HEK293T (cell line): Measurements from ENCODE around the gene CEBPE.

Experiments
- CTCF ChIA-PET: fragments of 350-600 bp; formaldehyde crosslinking; extraction: SDS; loops from one replicate; lab custom pipeline; 2021; ENCODE audit warnings: antibody characterized with exemption, inconsistent platforms; lab: Yijun Ruan, JAX
- POLR2A ChIA-PET: fragments of 350-600 bp; formaldehyde crosslinking; extraction: SDS; loops from one replicate; lab custom pipeline; 2020; ENCODE audit warnings: antibody characterized with exemption, inconsistent platforms; lab: Yijun Ruan, JAX
- DNase-seq: peaks from one replicate; pipeline ENCODE4 v3.0.0; 2012; ENCODE audit warnings: mixed read lengths; ENCODE audit errors: extremely low spot score
- ARNT ChIP-seq: fragments of 450-650 bp; IDR thresholded peaks from 2 replicates; pipeline ENCODE4 v1.6.1; 2017; ENCODE audit warnings: mild to moderate bottlenecking
- BHLHE40 ChIP-seq: fragments of 450-650 bp; IDR thresholded peaks from 2 replicates; pipeline ENCODE4 v1.6.1; 2016; ENCODE audit warnings: mild to moderate bottlenecking, moderate library complexity, borderline replicate concordance
- CTBP1 ChIP-seq: fragments of 450-650 bp; IDR thresholded peaks from 2 replicates; pipeline ENCODE4 v1.6.1; 2016; ENCODE audit warnings: borderline replicate concordance
- ELF4 ChIP-seq: fragments of 450-650 bp; IDR thresholded peaks from 2 replicates; pipeline ENCODE4 v1.6.1; 2017; ENCODE audit warnings: antibody characterized with exemption
- FOXA1 ChIP-seq: fragments of 450-650 bp; IDR thresholded peaks from 2 replicates; pipeline ENCODE4 v1.6.1; 2016; ENCODE audit warnings: mild to moderate bottlenecking
- FOXK2 ChIP-seq: fragments of 450-650 bp; IDR thresholded peaks from 2 replicates; pipeline ENCODE4 v1.6.1; 2016; ENCODE audit warnings: mild to moderate bottlenecking
- FOXM1 ChIP-seq: fragments of 450-650 bp; IDR thresholded peaks from 2 replicates; pipeline ENCODE4 v1.6.1; 2017; ENCODE audit warnings: mild to moderate bottlenecking, borderline replicate concordance
- HDGF ChIP-seq: fragments of 450-650 bp; IDR thresholded peaks from 2 replicates; pipeline ENCODE4 v1.6.1; 2017; ENCODE audit warnings: antibody characterized with exemption, borderline replicate concordance
- L3MBTL2 ChIP-seq: fragments of 450-650 bp; conservative IDR thresholded peaks from 2 replicates; pipeline ENCODE4 v1.6.1; 2016; ENCODE audit warnings: mild to moderate bottlenecking
- LEF1 ChIP-seq: fragments of 450-650 bp; IDR thresholded peaks from 2 replicates; pipeline ENCODE4 v1.6.1; 2017; ENCODE audit warnings: mild to moderate bottlenecking, borderline replicate concordance
- NFRKB ChIP-seq: fragments of 450-650 bp; IDR thresholded peaks from 2 replicates; pipeline ENCODE4 v1.6.1; 2016; ENCODE audit warnings: mild to moderate bottlenecking, moderate library complexity
- PKNOX1 ChIP-seq: fragments of 450-650 bp; IDR thresholded peaks from 2 replicates; pipeline ENCODE4 v1.6.1; 2016
- SP1 ChIP-seq: fragments of 450-650 bp; IDR thresholded peaks from 2 replicates; pipeline ENCODE4 v1.6.1; 2017
- SUZ12 ChIP-seq: fragments of 450-650 bp; IDR thresholded peaks from 2 replicates; pipeline ENCODE4 v1.6.1; 2016; ENCODE audit warnings: mild to moderate bottlenecking
- TARDBP ChIP-seq: fragments of 450-650 bp; IDR thresholded peaks from 2 replicates; pipeline ENCODE4 v1.6.1; 2016
- ZNF384 ChIP-seq: fragments of 450-650 bp; IDR thresholded peaks from 2 replicates; pipeline ENCODE4 v1.6.1; 2016

Gene CEBPE

GRCh38 chr14:23118506-23119362, at the start of gene CEBPE:
Gene CEBPE, minus strand, starts transcription at chr14:23119255. Its CDS starts 164 bp downstream, at chr14:23119091.
- CTCF ChIA-PET: interaction anchor here (0.5 to 4.3 kb wide), 3 partner anchors 69 to 235 kb away, joined by 3 to 145 read pairs (median 5); partner anchors contain the start of gene SLC7A8
- POLR2A ChIA-PET: no interaction called here
- no peak for DNase-seq
- no peak for TF ChIP-seq FOXA1

GRCh38 chr14:23168246-23168645, 49.2 kb upstream of the CEBPE start:
- TF ChIP-seq SUZ12 (no peak), L3MBTL2 (no peak), ZNF384 (no peak), BHLHE40 (no peak), CTBP1 (0 out of 2 replicates have a peak, but pooled peaks have one; percentile 28), FOXA1 (no peak), PKNOX1 (0 out of 2 replicates have a peak, but pooled peaks have one; percentile 14)
- ChIA-PET POLR2A (interaction anchor here (1.2 to 1.4 kb wide), 2 partner anchors 9 to 16 kb away, joined by 3 to 5 read pairs; no protein-coding TSS in a partner anchor), CTCF (interaction anchor here (1.3 kb wide), 1 partner anchor 99 kb away, joined by 4 read pairs; no protein-coding TSS in a partner anchor)
- no peak for DNase-seq

- ChIA-PET CTCF (no interaction called here), POLR2A (interaction anchor here (1.4 kb wide), 1 partner anchor 10 kb away, joined by 5 read pairs; no protein-coding TSS in a partner anchor)
- TF ChIP-seq NFRKB (no peak), SUZ12 (no peak), HDGF (no peak), ARNT (no peak), BHLHE40 (no peak), SP1 (no peak), FOXA1 (no peak), LEF1 (no peak), FOXM1 (no peak), ZNF384 (no peak), L3MBTL2 (no peak), TARDBP (no peak), CTBP1 (no peak), ELF4 (no peak), PKNOX1 (no peak), FOXK2 (no peak)
- no peak for DNase-seq
Measured at GRCh38 chr14:23167116-23167847, 48.2 kb upstream of the CEBPE start.

- ChIA-PET POLR2A (no interaction called here), CTCF (no interaction called here)
- TF ChIP-seq L3MBTL2 (no peak), SUZ12 (no peak), TARDBP (no peak), BHLHE40 (no peak), NFRKB (no peak), ARNT (no peak), FOXK2 (no peak), PKNOX1 (no peak), CTBP1 (no peak), FOXM1 (no peak), LEF1 (no peak), HDGF (no peak)
- DNase-seq: no peak
Measured at GRCh38 chr14:23164949-23165348, 45.9 kb upstream of the CEBPE start.

GRCh38 chr14:23164250-23164649, 45.2 kb upstream of the CEBPE start:
- POLR2A ChIA-PET: no interaction called here

GRCh38 chr14:23163830-23164229, 44.8 kb upstream of the CEBPE start:
- TF ChIP-seq NFRKB (no peak), SP1 (no peak), FOXA1 (no peak), CTBP1 (no peak), HDGF (no peak), SUZ12 (no peak), LEF1 (no peak), L3MBTL2 (no peak), ELF4 (no peak), ZNF384 (no peak)
- DNase-seq: no peak
- POLR2A ChIA-PET: no interaction called here
- CTCF ChIA-PET: interaction anchor here (0.6 to 1.1 kb wide), 4 partner anchors 8 to 23 kb away, joined by 3 to 4 read pairs (median 4); partner anchors contain the start of gene SLC7A8

More at GRCh38 chr14:23164250-23164649, 45.2 kb upstream of the CEBPE start:
- DNase-seq: no peak
- no peak for TF ChIP-seq ZNF384
- TF ChIP-seq SP1: no peak
- CTCF ChIA-PET: interaction anchor here (0.6 kb wide), 1 partner anchor 19 kb away, joined by 4 read pairs; the partner anchor contains the start of gene SLC7A8
